Neural progenitor cell (in vitro differentiated cells): ENCODE data around the gene RNF13. TPM values are rescaled to one million over a fixed set of nuclear protein-coding genes. Genes with fewer than 3 reads are reported as not detected.

ENCODE experiments used
- DNase-seq: peaks from one replicate; pipeline ENCODE4 v3.0.0-alpha.2; 2016; ENCODE audit warnings: low spot score
- H2AFZ ChIP-seq: fragments of 200-600 bp; sonication (generic); replicated peaks from 2 replicates; pipeline ENCODE4 v1.6.1; 2016; ENCODE audit warnings: antibody characterized with exemption
- H3F3A ChIP-seq: fragments of 200-600 bp; sonication (generic); 2 replicates; pipeline ENCODE4 v1.6.1; 2016; ENCODE audit warnings: antibody characterized with exemption, low read depth
- H3K27ac ChIP-seq: fragments of 200-600 bp; sonication (generic); 2 replicates; pipeline ENCODE4 v1.5.1; 2016; ENCODE audit warnings: mild to moderate bottlenecking
- H3K27me3 ChIP-seq: fragments of 200-600 bp; sonication (generic); 2 replicates; pipeline ENCODE4 v1.6.1; 2016; ENCODE audit warnings: mild to moderate bottlenecking, moderate library complexity
- H3K36me3 ChIP-seq: fragments of 200-600 bp; sonication (generic); 2 replicates; pipeline ENCODE4 v1.5.1; 2016
- H3K4me1 ChIP-seq: fragments of 200-600 bp; sonication (generic); 2 replicates; pipeline ENCODE4 v1.6.1; 2016; ENCODE audit warnings: mixed run types
- H3K4me2 ChIP-seq: fragments of 200-600 bp; sonication (generic); 2 replicates; pipeline ENCODE4 v1.6.1; 2016
- H3K4me3 ChIP-seq: fragments of 200-600 bp; sonication (generic); 2 replicates; pipeline ENCODE4 v1.5.1; 2016
- H3K79me2 ChIP-seq: fragments of 200-600 bp; sonication (generic); 2 replicates; pipeline ENCODE4 v1.6.1; 2016; ENCODE audit warnings: low read depth
- H3K9ac ChIP-seq: fragments of 200-600 bp; sonication (generic); 2 replicates; pipeline ENCODE4 v1.6.1; 2016
- H3K9me3 ChIP-seq: fragments of 200-600 bp; sonication (generic); 2 replicates; pipeline ENCODE4 v1.5.1; 2016; ENCODE audit warnings: low read depth
- H4K20me1 ChIP-seq: fragments of 200-600 bp; sonication (generic); 2 replicates; pipeline ENCODE4 v1.6.1; 2016; ENCODE audit warnings: low read depth
- H3K27ac Mint-ChIP-seq: 3 replicates; pipeline ENCODE4 v1.8.0; 2021; ENCODE audit warnings: mixed read lengths
- H3K27me3 Mint-ChIP-seq: 2 replicates; pipeline ENCODE4 v1.8.0; 2022; ENCODE audit warnings: low read depth, mild to moderate bottlenecking, inconsistent platforms, moderate library complexity, mixed read lengths; ENCODE audit not compliant: insufficient read depth
- H3K36me3 Mint-ChIP-seq: 3 replicates; pipeline ENCODE4 v1.8.0; 2021; ENCODE audit warnings: mixed read lengths
- H3K4me1 Mint-ChIP-seq: 3 replicates; pipeline ENCODE4 v1.8.0; 2021; ENCODE audit warnings: mixed read lengths
- H3K4me3 Mint-ChIP-seq: 3 replicates; pipeline ENCODE4 v1.8.0; 2021; ENCODE audit warnings: mild to moderate bottlenecking, moderate library complexity, mixed read lengths
- H3K9me3 Mint-ChIP-seq: 3 replicates; pipeline ENCODE4 v1.8.0; 2020; ENCODE audit warnings: mixed read lengths
- CTCF ChIP-seq: fragments of 200-600 bp; sonication (generic); IDR thresholded peaks from 2 replicates; pipeline ENCODE4 v1.5.1; 2017; ENCODE audit warnings: antibody characterized with exemption, mild to moderate bottlenecking
- EZH2 ChIP-seq: fragments of 200-600 bp; sonication (generic); IDR thresholded peaks from 2 replicates; pipeline ENCODE4 v1.6.1; 2017; ENCODE audit warnings: antibody characterized with exemption, mild to moderate bottlenecking, moderate library complexity
- EZH2phosphoT487 ChIP-seq: fragments of 200-600 bp; sonication (generic); IDR thresholded peaks from 2 replicates; pipeline ENCODE4 v1.6.1; 2017; ENCODE audit warnings: antibody characterized with exemption
- total RNA-seq: library from RNA; depleted of rRNA; stranded (reverse); fragments of >200 nt; gene quantifications from 2 replicates; pipeline ENCODE4 v1.2.3, GENCODE V29; 2015; ENCODE audit warnings: low replicate concordance

The RNF13 gene
- total RNA-seq, 1 donor from 2014 or later: 45.2 TPM

- H3K9ac ChIP-seq: no peak overlapping the region
- H3K4me1 ChIP-seq: no peaks in the 10 kb centered on the region
- no peaks in the 10 kb centered on the region for H3K27me3 ChIP-seq
- H3K4me1 Mint-ChIP-seq: no peaks in the 10 kb centered on the region
- no peak overlapping the region for H3K27ac Mint-ChIP-seq
- H3K36me3 ChIP-seq: no peaks in the 10 kb centered on the region
- H4K20me1 ChIP-seq: no peaks in the 10 kb centered on the region
- H3K4me3 Mint-ChIP-seq: no peak overlapping the region
- no peak for DNase-seq
- H3K27ac ChIP-seq: no peak overlapping the region
- no peaks in the 10 kb centered on the region for H3K79me2 ChIP-seq
- no peaks in the 10 kb centered on the region for H3F3A ChIP-seq
- no peaks in the 10 kb centered on the region for H3K9me3 Mint-ChIP-seq
- H2AFZ ChIP-seq: no peak overlapping the region
- H3K4me2 ChIP-seq: no peak overlapping the region
- H3K4me3 ChIP-seq: no peak overlapping the region
- H3K36me3 Mint-ChIP-seq: no peaks in the 10 kb centered on the region
- no peak for TF ChIP-seq CTCF
- no peak for TF ChIP-seq EZH2
- TF ChIP-seq EZH2phosphoT487: no peak
- peaks cover 2% of the 10 kb centered on the region for H3K27me3 Mint-ChIP-seq
- no peaks in the 10 kb centered on the region for H3K9me3 ChIP-seq
Observed at GRCh38 chr3:149776170-149776569, 36.8 kb upstream of the RNF13 start.

DNA sequence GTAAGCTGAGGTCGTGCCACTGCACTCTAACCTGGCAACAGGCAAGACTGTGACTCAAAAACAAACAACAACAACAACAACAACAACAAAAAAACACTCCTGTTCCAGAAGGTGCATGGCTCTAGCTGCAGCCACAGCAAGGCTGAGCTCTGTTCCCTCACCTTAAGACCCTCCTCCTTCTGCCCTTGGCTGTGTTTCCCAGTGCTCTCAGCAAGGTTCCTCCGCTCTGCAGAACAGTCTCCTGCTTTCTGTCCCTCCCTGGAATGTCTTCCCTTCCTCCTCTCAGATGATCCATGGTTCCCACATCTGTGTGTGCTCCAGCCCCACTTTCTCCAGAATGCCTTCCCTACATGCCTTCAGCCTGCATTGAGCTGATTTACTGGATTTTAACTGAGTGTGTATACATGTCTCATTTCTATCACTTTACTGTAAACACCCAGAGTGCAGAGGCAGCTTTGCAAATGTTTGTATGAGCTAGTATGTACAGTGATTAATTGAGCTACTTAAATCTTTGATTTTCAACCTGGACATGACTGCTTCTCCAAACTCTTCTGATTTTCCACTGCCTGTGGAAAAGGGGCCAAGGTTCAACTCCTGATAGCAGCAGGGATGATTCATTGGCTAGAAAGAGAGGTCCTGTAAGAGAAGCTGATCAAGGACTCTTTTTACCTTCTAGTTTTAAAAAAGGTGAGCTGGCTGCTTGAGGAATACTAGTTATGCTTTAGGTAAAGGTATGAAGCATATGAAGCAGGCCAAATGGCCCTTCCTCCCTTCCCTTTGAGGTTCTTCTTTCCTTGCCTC is 35.4 kb upstream of the RNF13 start:
- H3K4me3 Mint-ChIP-seq: no peak overlapping the region
- H3K9me3 Mint-ChIP-seq: no peaks in the 10 kb centered on the region
- H3K27ac Mint-ChIP-seq: no peak overlapping the region
- Histone ChIP-seq H3K9ac (no peak overlapping the region), H3K27ac (no peak overlapping the region), H3K27me3 (no peaks in the 10 kb centered on the region), H3K36me3 (no peaks in the 10 kb centered on the region), H4K20me1 (no peaks in the 10 kb centered on the region), H3F3A (no peaks in the 10 kb centered on the region), H3K79me2 (no peaks in the 10 kb centered on the region), H3K9me3 (no peaks in the 10 kb centered on the region), H3K4me3 (no peak overlapping the region), H3K4me1 (no peaks in the 10 kb centered on the region), H3K4me2 (no peak overlapping the region), H2AFZ (no peak overlapping the region)
- no peaks in the 10 kb centered on the region for H3K4me1 Mint-ChIP-seq
- TF ChIP-seq EZH2phosphoT487: no peak
- TF ChIP-seq EZH2: no peak
- TF ChIP-seq CTCF: no peak
- DNase-seq: no peak
- no peaks in the 10 kb centered on the region for H3K36me3 Mint-ChIP-seq
- no peaks in the 10 kb centered on the region for H3K27me3 Mint-ChIP-seq

DNA sequence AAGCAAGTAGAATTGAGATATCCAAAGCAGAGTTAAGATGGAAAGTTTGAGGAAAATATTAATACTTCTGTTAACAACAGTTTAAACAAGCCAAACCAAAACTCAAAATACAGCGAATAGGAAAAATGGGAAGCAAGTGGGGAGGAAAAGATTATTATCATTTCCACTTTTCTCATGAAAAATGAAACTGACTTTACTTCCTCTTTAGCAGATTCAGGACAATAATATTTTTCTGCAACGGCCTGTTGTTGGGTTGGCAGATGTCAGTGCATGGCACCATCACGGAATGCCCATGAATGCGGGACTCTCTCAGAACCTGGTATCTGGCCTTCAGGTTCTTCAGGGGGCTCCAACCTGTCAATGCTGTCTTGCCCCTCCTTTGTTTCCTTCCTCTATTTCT is 31.8 kb upstream of the RNF13 start:
- Histone ChIP-seq H3K79me2 (no peaks in the 10 kb centered on the region), H3K9me3 (no peaks in the 10 kb centered on the region), H3F3A (no peaks in the 10 kb centered on the region), H3K4me2 (no peak overlapping the region), H3K27me3 (no peaks in the 10 kb centered on the region), H4K20me1 (no peaks in the 10 kb centered on the region), H3K4me1 (no peaks in the 10 kb centered on the region), H3K27ac (no peak overlapping the region), H3K4me3 (no peak overlapping the region), H2AFZ (no peak overlapping the region), H3K9ac (no peak overlapping the region), H3K36me3 (no peaks in the 10 kb centered on the region)
- Mint-ChIP-seq H3K27ac (no peak overlapping the region), H3K27me3 (no peaks in the 10 kb centered on the region), H3K9me3 (peaks cover 1% of the 10 kb centered on the region), H3K4me3 (no peak overlapping the region), H3K4me1 (peaks cover 11% of the 10 kb centered on the region), H3K36me3 (no peaks in the 10 kb centered on the region)
- DNase-seq: no peak
- TF ChIP-seq EZH2phosphoT487 (no peak), EZH2 (no peak), CTCF (no peak)
